GM10248 (cell line): ENCODE data around the gene PPP2R2C.

Source experiments
- CTCF ChIA-PET: fragments of 300-600 bp; sonication (Branson Sonifier 250); formaldehyde crosslinking; extraction: SDS; loops from one replicate; lab custom pipeline; 2021; ENCODE audit warnings: antibody characterized with exemption; lab: Yijun Ruan, JAX
- POLR2A ChIA-PET: fragments of 350-650 bp; sonication (Branson Sonifier 250); formaldehyde crosslinking; extraction: SDS; loops from one replicate; lab custom pipeline; 2020; ENCODE audit warnings: antibody characterized with exemption; lab: Yijun Ruan, JAX
- DNase-seq: peaks from one replicate; pipeline ENCODE4 v3.0.0; 2012; ENCODE audit errors: extremely low spot score
- CTCF ChIP-seq: IDR thresholded peaks from 2 replicates; pipeline ENCODE4 v1.5.1; 2012; ENCODE audit warnings: mild to moderate bottlenecking, low read depth; ENCODE audit errors: extremely low read depth, missing control alignments, control extremely low read depth

PPP2R2C gene

DNA sequence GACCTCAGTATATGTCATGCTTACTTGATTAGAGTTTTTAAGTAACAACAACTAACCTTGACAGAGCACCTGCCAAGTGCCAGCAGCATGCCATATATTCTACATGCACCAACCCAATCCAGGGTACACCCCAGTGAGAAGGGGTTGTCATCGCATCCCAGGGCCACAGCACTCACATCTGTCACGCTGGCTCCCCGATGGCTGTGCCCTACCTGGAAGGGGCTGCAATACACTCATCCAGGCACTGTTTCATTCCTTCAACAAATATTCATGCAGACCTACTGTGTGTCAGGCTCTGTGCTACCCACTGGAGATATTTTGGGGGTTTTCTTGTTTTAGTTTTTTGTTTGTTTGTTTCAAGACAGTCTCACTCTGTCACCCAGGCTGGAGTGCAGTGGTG lies 49.5 kb downstream of the PPP2R2C start:
- DNase-seq, result no peak
- ChIA-PET POLR2A (no interaction called here), CTCF (no interaction called here)
- no peak for TF ChIP-seq CTCF

GRCh38 chr4:6422105-6422504 lies 50.3 kb downstream of the PPP2R2C start:
- TF ChIP-seq CTCF, result no peak
- CTCF ChIA-PET, result no interaction called here
- DNase-seq, result no peak
- POLR2A ChIA-PET, result no interaction called here

DNA sequence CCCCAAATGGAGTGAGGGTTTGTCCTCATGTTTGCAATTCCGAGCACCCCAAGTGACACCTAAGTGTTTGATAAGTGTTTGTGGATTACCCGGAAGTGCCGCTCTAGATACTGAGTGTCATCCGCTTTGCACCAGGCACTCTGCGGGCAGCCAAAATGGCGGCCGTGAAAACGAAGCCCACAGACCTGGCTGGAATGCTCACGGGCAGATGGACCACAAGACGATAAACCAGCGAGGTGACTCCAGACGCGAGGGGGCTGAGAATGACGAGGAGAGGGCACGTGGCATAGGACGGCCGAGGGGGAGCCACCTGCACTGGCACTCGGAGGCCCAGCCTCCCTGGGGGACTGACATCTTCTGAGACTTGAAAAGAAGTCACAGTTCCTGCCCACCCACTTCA lies 51.0 kb downstream of the PPP2R2C start:
- no peak for DNase-seq
- no peak for TF ChIP-seq CTCF
- POLR2A ChIA-PET, result no interaction called here
- CTCF ChIA-PET, result no interaction called here

GRCh38 chr4:6420972-6421371 lies 51.4 kb downstream of the PPP2R2C start:
- CTCF ChIA-PET, result no interaction called here
- no peak for DNase-seq
- TF ChIP-seq CTCF, result no peak
- POLR2A ChIA-PET, result no interaction called here

DNA sequence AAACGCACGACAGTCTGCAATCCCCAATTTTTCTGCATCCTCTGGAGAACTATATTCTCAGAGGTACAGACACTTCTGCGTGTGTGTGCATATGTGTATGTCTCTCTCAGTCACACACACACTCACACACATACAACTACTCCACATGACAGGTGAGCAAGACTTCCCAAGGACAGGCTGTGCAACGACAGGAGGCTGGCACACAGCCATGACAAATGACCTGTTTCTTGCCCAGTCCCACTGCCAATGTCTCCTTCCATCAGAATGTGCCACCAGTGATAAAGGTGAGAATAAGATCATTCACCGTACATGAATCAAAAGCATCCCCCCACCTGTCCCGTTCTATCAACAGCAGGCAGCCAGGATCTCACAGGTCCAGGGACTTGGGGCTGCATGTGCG lies 52.4 kb downstream of the PPP2R2C start:
- no peak for DNase-seq
- ChIA-PET CTCF (no interaction called here), POLR2A (no interaction called here)
- TF ChIP-seq CTCF, result no peak

DNA sequence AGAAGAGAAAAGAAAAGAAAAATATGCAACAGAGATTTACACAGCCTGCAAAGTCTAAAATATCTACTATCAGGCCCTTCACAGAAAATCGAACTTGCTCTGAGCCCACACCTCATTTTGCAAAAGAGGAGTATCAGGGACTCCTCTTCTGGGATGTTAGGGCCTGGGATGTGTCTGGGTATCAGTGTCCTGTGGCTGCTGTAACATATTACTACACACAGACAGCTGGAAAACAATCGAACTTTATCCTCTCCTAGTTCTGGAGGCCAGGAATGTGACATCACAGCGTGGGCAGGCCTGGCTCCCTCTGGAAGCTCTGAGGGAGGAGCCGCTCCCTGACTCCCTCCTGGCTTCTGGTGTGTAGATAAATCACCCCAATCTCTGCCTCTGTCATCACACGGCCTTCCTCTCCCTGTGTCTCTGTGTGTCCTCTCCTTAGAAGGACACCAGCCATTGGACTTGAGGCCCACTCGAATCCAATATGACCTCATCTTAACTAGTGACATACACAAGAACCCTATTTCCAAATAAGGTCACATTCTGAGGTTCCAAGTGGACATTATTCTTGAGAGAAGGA lies 52.9 kb downstream of the PPP2R2C start:
- no peak for TF ChIP-seq CTCF
- POLR2A ChIA-PET, result no interaction called here
- DNase-seq, result no peak
- CTCF ChIA-PET, result no interaction called here
